SH-SY5Y (cell line): Measurements from ENCODE around the gene INPP4A.

Experiments used
- GATA2 ChIP-seq: IDR thresholded peaks from 2 replicates; pipeline ENCODE4 v1.6.1; 2011; ENCODE audit warnings: mild to moderate bottlenecking, low read depth, low read length
- GATA3 ChIP-seq: IDR thresholded peaks from 2 replicates; pipeline ENCODE4 v1.6.1; 2011; ENCODE audit warnings: low read depth, mild to moderate bottlenecking, low read length, moderate library complexity

GRCh38 chr2:98583816-98584618 lies 139.4 kb downstream of the INPP4A start:
- TF ChIP-seq GATA3 (no peak), GATA2 (no peak)
